A172 (cell line): ENCODE data around the gene PCDH17. TPM values are rescaled to one million over a fixed set of nuclear protein-coding genes. Genes with fewer than 3 reads are reported as not detected.

Source experiments
- DNase-seq: peaks from one replicate; pipeline ENCODE4 v3.0.0-alpha.2; 2015; ENCODE audit warnings: low spot score
- total RNA-seq: library from RNA; depleted of rRNA; stranded (reverse); fragments of >200 nt; shearing (Covaris generic); gene quantifications from 2 replicates; pipeline ENCODE4 v1.2.3, GENCODE V29; 2014

The PCDH17 gene
- total RNA-seq, 1 experiment from 2014 or later, result 0.17 TPM

DNA sequence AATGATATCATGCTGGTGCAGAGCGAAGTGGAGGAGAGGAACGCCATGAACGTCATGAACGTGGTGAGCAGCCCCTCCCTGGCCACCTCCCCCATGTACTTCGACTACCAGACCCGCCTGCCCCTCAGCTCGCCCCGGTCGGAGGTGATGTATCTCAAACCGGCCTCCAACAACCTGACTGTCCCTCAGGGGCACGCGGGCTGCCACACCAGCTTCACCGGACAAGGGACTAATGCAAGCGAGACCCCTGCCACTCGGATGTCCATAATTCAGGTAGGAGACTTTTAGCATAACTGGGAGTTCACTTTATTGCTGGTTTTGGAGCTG is 3.3 kb downstream of the PCDH17 start:
- DNase-seq, result no peak

DNA sequence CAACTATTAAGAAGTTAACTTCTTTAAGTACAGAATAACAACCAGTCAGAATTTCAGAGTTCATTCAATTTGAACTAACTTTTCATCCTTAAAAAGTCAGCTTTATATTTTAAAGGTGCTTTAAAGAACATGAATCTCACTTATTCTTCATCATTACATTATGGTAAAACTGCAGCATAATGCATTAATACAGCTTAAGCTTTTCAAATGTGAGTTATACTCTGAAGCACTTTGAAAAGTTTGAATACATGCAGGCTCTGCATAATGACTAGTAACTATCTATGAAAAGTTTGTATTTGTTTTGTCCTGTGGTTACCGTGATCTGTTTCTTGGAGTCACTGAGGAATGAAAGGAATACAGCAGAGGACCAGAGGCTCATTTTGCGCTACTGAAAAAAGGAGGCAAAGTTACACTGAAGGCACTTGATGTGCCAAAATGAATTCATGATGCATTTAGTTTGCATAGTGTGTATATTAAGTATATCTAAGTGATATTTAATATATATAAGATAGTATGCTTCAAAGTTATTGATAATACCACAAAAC is 4.1 kb downstream of the PCDH17 start:
- DNase-seq, result no peak

DNA sequence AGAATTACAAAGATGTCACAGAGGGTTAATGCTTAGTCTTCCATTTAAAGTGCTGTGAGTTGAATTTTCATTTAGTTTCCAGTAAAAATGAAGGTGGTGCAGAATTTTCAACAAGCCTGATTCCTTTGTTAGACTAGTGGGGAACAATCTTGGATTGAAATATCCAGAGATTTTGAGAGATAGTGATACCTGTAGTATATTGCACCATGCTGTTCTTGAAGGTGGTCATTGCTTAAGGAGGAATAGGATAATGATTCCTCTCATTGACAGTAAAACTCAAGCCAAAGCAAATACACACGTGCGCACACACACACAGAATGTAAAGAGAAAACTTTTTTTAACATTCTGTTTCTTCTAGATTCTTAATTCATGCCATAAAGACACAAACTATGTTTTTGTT is 5.3 kb downstream of the PCDH17 start:
- DNase-seq, result no peak

DNA sequence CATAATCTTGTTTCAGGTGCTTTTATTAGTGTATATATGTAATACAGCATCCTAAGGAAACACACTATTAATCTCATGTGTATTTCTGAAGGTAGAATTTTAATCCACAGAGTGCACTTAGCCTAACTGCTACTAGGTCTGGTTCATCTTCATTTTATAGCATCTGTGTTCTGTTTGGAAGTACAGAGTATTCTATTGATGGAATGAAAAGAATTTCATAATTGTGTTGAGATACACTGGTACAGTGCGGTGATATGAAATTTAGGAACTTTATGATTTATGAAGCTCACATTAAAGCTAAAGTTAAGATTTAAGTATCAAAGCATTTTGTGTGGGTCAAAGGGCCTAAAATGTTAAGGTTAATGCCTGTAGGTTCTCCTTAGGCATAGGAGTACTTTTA is 6.0 kb downstream of the PCDH17 start:
- no peak for DNase-seq

DNA sequence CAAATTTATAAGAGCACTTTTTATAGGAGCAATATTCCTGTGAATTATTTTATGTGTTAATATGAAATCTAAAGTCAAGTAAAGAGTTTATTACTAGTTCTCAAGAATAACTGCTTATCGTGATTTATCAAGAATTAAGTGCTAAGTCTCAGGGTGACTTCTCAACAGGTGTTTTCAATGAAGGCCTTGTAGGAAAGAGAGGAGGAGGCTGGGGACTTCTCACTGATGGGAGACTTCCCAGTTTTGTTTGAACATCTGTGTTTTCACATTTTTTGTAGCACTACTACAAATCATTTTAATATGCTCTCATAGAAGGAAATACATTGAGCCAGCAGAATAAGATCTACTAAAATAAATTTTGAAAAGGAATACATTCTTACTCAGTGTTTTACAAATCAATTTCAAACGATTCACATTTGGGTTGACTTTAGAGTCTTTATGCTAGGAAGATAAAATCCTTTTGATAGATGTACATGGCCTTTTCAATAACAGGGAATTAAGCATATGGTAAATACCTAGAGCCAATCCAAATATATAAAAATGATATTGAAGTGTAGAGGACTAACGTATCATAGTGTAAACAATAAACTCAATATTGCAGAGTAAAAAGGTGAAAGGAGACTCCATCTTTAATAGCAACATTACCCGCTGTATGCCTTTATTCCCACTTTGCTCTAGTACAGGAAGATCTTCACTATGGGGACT is 6.8 kb downstream of the PCDH17 start:
- DNase-seq, result no peak

DNA sequence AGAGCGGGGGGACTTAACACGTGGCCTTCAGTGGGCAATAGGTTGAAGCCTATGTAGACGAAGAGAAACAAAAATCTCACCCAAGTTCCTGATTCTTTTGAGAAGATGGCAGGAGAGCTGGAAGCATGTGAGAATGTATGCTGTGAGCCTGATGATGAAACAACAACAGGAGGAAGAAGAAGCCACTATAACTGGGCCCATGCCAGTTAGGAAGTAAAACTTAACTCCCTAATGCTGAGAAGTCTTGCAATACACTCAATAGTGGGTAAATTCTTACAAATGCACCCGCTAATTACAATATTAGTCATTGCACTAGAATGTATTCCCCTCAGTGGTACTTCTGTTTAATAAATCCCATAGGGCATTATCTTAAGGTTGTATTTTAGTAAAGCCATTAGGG is 9.1 kb downstream of the PCDH17 start:
- no peak for DNase-seq

DNA sequence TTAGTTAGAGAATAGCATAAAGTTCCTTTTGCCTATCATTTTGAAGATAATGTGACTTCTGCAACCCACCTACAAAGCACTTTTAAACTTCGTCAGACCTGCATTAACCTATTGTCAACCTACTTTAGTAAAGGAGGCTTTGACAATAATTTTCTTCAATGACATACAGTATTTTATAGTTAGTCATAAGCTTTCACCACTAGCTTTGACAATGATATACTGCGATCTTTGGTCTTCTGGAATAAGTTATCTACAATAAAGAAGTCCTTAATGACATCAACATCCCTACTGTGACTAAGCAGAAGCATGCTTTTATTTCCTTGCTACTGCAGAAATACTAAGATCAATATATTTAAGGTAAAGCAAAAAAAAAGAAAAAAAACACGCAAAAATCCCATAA is 9.5 kb downstream of the PCDH17 start:
- DNase-seq, result no peak

DNA sequence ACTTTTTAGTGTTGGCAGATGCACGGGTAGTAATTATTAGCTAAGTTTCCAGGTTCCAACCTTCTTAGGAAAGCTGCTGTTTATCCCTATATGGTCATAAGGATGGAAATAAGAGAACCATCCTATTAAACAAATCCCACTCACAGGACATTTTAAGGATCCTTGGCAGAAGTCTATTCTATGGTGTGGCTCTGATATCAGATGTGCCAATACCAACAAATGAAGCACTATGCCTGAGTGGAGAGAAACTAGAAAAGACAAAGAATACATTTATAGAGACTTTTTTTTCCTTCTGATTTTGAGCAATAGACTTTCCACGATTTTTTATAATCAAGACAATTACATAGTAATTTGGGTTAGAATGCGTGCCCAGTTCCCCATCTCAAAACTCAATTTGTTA is 12.6 kb downstream of the PCDH17 start:
- no peak for DNase-seq

DNA sequence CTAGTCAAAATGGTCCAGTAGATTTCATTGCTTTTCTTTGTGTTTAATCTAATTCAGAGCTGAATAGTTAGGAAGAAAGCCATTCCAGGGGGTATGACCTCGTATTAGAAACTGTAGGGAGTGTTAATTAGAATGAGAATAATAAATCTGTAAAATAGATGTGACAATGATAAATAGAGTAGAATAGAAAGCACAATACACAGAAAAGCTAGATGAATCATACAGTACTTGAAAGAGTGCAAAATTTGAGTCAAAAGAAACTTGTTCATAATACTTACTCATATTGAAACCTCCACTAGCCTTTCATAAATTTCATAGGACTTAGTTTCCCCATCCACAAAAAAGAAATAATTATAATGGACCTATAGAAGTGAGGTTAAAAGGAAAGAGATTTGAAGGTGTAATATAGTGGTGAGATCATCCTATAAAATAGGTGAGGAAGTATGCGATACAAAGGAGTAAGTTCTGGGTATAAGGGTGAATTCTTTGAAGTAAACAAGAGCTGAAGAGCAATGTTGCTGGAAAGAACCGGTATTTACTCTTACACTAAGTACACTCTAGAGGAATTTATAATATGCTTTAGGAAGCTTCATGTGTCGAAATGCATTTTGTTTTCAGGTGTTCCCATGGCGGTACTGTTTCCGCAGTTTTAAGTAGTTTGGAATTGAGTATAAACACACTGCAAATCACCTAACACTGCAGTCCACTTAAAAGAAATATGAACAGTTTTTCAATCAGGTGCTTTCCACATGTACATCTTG is 21.9 kb downstream of the PCDH17 start:
- no peak for DNase-seq

DNA sequence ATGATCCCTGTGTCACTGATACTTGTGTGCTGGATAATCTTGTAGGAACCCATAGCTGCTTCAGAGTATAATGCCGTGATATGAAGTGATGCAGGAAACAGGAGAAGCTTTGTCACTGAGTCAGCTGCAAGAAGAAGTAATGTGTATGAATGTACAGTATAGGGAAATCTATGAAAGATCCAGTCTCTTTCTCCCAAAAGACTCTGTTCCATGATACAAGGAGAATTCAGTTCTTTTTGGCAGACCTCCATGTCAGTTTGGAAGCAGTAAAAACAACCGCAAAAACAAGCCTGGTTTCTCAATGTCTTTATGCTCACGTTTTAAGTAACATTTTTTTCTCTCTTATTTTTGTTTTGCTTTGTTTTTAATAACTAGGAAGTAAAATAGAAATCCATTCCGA is 33.9 kb downstream of the PCDH17 start:
- DNase-seq, result no peak

DNA sequence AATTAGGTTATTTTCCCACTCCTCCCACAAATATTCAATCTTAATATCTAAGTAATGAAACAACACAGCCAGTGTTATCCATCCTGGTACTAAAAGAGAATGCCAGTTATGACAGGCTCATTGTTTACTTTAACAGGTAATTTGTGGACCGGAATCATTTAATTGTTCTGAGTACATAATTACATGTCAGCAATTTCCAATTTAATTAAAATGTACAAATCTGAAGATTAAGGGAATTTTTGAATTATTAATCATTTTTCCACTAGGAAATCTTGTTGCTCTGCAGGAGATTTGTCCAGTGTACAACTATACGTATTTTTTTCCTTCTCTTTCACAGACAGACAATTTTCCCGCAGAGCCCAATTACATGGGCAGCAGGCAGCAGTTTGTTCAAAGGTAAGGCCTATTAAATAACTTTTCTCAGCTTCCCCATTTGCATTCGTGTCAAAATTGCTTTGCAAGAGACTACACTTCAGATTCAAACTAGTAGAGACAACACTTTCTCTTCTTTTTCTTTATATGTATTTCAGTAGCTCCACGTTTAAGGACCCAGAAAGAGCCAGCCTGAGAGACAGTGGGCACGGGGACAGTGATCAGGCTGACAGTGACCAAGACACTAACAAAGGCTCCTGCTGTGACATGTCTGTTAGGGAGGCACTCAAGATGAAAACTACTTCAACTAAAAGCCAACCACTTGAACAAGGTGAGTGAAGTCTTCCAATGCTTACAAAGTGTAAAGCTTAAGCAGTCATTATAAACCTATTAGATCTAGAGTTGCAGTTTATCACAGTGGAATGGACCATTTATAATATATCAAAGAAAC is 34.8 kb downstream of the PCDH17 start:
- no peak for DNase-seq

DNA sequence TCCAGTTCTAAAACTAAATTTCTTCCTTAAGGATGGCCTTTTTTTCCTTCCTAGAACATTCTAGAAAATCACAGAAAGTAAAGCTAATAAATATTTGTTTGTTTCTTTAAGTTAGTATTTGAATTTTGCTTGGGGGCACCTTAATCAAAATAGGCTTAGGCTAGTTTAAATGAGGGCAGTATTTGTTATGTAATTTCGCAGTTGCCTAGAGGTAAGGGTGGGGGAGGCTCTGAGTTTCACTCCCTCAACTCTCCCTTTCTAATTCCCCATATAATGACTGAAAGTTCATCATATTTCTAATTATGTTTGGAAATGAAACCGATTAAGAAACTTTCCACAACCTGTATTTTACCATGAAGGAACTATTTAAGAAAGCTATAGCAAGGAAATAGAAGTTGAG is 40.6 kb downstream of the PCDH17 start:
- no peak for DNase-seq

DNA sequence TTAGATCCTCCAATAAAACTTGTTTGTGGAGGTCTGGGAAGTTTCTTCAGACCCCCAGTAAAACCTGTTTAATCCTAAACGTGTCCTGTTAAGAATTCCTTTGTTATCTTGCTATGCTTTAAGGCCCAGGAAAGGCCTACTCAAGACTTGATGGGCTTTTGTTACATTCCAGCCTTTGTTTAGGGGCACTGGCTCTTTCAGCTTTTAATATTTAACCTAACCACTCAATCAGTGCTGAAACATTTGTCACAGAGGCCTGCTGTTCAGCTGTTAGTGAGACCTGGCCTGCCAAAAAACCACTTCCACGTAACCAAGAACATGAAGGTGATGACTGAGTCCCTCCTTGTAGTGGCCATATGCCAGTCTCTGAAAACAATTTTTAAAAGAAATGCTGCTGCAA is 41.7 kb downstream of the PCDH17 start:
- no peak for DNase-seq

DNA sequence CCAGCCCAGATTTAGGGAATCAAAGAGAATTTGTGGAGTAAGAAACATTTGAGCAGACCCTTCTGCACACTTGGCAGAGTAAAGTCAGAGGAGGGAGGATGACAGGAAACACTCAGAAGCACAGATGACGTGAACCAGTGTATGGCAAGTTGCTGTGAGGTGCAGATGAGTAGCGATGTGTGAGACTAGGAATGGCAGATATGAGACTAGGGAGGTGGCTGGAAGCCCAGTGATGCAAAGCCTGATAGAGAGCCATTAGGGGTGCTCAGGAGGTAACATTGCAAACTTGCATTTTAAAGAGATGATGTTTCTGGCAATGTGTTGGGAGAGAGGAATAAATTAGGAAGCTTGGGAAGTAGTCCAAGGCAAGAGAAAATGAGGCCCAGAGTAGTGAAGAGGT is 44.0 kb downstream of the PCDH17 start:
- DNase-seq, result no peak

DNA sequence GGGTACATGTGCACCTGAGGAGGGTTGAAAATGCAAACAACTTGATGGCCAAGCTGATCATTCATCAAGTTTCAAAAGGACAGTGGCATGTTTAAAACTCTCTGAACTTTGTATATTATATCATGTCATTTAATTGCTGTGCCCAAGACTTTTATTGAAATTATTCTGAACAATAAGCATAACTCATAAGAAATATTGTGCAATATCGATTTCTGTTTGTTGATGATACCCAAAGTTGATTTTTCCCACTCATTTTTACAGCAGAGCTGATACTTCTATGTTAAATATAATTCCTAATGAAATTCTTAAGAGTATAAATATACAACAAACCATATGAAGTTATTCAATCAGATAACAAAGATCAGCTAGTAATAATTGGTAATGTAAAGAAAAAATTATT is 49.1 kb downstream of the PCDH17 start:
- no peak for DNase-seq

DNA sequence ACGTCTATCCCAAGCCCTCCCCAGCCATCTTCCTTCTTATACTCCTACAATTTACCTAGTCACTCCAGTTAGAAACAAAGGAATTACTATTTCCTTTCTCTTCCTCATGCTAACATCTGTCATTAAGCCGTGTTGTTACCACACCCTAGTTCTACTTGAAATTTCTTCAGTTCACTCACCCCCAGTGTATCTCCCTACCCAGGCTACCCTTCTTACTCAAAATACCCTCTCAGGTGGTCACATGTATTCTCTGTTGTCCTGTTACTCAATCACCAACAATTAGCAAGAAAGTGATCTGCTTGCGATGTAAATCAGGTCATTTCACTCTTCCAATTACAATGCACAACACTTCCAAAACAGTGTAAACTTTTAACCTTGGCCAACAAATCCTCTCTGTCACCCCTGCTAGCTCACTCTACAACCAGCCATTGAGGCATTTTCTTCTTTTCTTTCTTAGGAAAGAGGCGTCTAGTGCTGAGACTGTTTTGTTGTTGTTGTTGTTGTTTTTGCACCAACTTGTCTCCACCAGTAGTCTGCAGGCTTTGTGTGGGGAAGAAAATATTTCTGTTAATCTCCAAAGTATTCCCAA is 50.7 kb downstream of the PCDH17 start:
- DNase-seq, result no peak

DNA sequence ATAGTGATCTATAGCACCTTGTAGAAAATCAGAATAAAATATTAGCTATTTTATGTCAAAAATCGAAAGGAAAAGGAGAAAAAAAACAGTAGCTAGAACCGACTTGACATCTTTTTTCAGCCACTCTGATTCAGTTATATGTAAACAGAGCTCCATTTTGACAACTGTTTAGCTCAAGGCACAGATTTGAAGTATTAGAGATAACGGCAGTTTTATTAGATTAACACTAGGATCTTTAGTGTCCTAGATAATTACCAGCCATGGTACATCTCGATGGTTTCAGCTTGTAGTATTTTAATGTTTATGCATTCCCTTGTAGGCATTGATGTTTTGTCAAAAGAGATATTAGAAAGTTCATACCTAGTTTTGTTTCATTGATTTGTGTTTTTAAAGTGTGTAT is 67.3 kb downstream of the PCDH17 start:
- DNase-seq, result no peak

DNA sequence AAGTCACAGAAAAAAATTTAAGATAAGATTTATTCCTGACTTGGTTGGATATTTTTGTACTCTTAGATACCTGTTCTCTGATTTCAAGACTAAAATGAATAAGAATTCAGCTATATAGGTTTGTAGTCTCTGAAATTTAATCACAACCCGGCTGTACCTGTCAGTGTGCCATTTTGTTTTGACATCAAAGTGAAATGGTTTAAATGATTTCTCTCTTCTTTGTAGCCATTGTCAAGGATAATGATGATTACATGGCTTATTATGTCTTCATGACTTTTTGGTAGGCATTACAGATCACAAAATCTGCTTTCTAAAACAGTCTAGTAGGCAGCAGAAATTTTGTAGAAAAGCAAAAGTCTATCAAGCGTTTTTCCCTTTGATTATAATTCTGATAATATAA is 72.5 kb downstream of the PCDH17 start:
- DNase-seq, result no peak

DNA sequence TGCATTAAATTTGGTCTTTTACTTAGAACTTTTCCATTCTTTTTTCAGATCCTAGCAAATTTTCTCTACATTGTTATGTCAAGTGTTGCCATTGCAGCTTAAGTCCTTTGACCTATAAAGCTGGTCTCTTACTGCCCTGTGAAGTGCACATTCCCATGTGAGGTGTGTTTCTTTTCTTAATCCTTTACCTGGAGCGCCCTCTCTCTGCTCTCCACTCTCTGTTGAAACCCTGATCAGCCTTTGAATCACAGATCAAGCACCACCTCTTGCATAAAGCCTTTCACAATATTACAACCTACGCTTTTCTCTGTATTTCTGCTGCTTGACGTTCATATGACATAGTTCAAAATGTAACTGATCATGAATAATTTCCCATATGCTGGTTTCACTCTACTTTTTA is 84.8 kb downstream of the PCDH17 start:
- DNase-seq, result no peak

DNA sequence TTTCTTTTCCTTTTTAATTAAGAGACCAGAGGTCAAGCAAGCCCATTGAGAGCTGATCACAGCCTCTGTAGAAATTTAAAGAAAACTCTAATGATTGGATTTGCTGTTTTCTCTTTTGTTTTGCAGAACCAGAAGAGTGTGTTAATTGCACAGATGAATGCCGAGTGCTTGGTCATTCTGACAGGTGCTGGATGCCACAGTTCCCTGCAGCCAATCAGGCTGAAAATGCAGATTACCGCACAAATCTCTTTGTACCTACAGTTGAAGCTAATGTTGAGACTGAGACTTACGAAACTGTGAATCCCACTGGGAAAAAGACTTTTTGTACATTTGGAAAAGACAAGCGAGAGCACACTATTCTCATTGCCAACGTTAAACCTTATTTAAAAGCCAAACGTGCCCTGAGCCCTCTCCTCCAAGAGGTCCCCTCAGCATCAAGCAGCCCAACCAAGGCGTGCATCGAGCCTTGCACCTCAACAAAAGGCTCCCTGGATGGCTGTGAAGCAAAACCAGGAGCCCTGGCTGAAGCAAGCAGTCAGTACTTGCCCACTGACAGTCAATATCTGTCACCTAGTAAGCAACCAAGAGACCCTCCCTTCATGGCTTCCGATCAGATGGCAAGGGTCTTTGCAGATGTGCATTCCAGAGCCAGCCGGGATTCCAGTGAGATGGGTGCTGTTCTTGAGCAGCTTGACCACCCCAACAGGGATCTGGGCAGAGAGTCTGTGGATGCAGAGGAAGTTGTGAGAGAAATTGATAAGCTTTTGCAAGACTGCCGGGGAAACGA is 93.1 kb downstream of the PCDH17 start:
- no peak for DNase-seq

DNA sequence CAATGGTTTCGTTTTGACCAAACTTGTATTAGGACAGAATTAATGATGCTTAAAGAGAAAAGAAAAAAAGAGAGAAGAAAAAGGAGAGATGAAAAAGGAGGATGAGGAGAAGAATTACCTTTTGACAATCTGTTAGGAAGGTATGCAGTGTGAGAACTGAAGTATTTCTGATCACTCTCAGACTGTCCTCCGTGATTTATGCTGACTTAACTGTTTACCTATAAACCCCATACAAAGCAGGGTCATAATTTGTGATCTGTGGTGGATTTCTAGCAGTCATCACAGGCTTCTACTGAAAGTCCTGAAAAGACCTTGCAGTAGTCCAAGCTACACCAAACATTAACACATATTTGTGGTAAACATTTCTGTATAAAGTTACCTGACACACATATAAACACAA is 93.9 kb downstream of the PCDH17 start:
- no peak for DNase-seq
